ENCODE measurements around the gene SMCO4.

The SMCO4 gene

DNA sequence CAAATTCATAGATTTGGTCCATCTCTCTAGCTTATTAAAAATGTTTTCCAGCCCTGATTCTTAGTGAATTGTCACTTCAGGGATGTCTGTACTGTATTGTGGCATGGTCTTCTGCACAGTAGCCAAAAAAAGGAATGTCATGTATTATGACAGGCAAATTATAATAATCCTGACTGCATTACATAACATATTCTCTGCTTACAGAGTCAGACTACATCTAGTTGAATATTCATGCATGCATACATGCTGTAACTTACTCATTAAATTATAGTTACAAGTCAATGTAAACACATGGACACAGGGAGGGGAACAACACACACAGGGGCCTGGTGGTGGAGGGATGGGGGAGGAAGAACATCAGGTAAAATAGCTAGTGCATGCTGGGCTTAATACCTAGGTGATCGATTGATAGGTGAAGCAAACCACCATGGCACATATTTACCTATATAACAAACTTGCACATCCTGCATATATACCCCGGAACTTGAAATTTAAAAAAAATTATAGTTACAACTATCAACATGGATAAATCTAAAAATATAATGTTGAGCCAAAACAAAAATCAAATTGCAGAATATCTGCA is 31.5 kb upstream of the SMCO4 start:
- no peak overlapping the region for H3K27ac ChIP-seq (ENCODE audit: low read depth, low read length, severe bottlenecking)
- H3K4me3 ChIP-seq (ENCODE audit: extremely low read depth, insufficient read depth, low read length, poor library complexity, severe bottlenecking): no peak overlapping the region
- no peaks in the 10 kb centered on the region for H3K36me3 ChIP-seq (ENCODE audit: control insufficient read depth, insufficient read depth, low read length)
- no peaks in the 10 kb centered on the region for H3K4me1 ChIP-seq (ENCODE audit: control insufficient read depth, insufficient read depth, low read length, poor library complexity, severe bottlenecking)
- no CpG with 5 or more reads among the region's 2 CpGs for WGBS, 2 experiments (ENCODE audit: insufficient coverage in 2 of 2)
- H3K9me3 ChIP-seq (ENCODE audit: control insufficient read depth, low read length): no peaks in the 10 kb centered on the region

- H3K4me1 ChIP-seq (ENCODE audit: control insufficient read depth, insufficient read depth, low read length, poor library complexity, severe bottlenecking): no peaks in the 10 kb centered on the region
- H3K9me3 ChIP-seq (ENCODE audit: control insufficient read depth, low read length): no peaks in the 10 kb centered on the region
- no peaks in the 10 kb centered on the region for H3K36me3 ChIP-seq (ENCODE audit: control insufficient read depth, insufficient read depth, low read length)
- 100% methylated on average over 1 of the region's 1 CpG; no CpG with 5 or more reads in 1 of the 2 experiments for WGBS, 2 experiments (ENCODE audit: insufficient coverage in 2 of 2)
- H3K27ac ChIP-seq (ENCODE audit: low read depth, low read length, severe bottlenecking): no peak overlapping the region
- H3K4me3 ChIP-seq (ENCODE audit: extremely low read depth, insufficient read depth, low read length, poor library complexity, severe bottlenecking): no peak overlapping the region
These were observed 30.0 kb upstream of the SMCO4 start for GRCh38 chr11:93573184-93573583.

DNA sequence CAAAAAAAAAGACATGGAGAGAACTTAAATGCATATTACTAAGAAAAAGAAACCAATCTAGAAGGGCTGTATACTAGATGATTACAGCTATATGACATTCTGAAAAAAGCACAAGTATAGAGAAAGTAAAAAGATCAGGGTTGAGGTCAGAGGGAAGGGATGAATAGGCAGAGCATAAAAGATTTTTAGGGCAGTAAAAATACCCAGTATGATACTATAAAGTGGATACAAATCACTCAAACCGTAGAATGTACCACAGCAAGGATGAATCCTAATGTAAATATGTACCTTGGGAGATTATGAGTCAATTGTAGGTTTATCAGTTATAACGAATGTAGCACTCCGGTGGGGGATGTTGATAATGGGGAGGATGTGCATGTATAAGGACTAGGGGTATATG is 29.4 kb upstream of the SMCO4 start:
- no peak overlapping the region for H3K27ac ChIP-seq (ENCODE audit: low read depth, low read length, severe bottlenecking)
- 100% methylated on average over 1 of the region's 3 CpGs; no CpG with 5 or more reads in 1 of the 2 experiments for WGBS, 2 experiments (ENCODE audit: insufficient coverage in 2 of 2)
- H3K4me3 ChIP-seq (ENCODE audit: extremely low read depth, insufficient read depth, low read length, poor library complexity, severe bottlenecking): no peak overlapping the region

GRCh38 chr11:93572171-93572570 is 29.0 kb upstream of the SMCO4 start:
- WGBS, 2 experiments (ENCODE audit: insufficient coverage in 2 of 2): no CpG with 5 or more reads among the region's 1 CpG
- no peak overlapping the region for H3K4me3 ChIP-seq (ENCODE audit: extremely low read depth, insufficient read depth, low read length, poor library complexity, severe bottlenecking)
- H3K27ac ChIP-seq (ENCODE audit: low read depth, low read length, severe bottlenecking): no peak overlapping the region
- H3K36me3 ChIP-seq (ENCODE audit: control insufficient read depth, insufficient read depth, low read length): no peaks in the 10 kb centered on the region
- no peaks in the 10 kb centered on the region for H3K9me3 ChIP-seq (ENCODE audit: control insufficient read depth, low read length)
- no peaks in the 10 kb centered on the region for H3K4me1 ChIP-seq (ENCODE audit: control insufficient read depth, insufficient read depth, low read length, poor library complexity, severe bottlenecking)

More for the DNA sequence above, 29.4 kb upstream of the SMCO4 start:
- Histone ChIP-seq H3K9me3 (ENCODE audit: control insufficient read depth, low read length) (no peaks in the 10 kb centered on the region), H3K4me1 (ENCODE audit: control insufficient read depth, insufficient read depth, low read length, poor library complexity, severe bottlenecking) (no peaks in the 10 kb centered on the region), H3K36me3 (ENCODE audit: control insufficient read depth, insufficient read depth, low read length) (no peaks in the 10 kb centered on the region)

DNA sequence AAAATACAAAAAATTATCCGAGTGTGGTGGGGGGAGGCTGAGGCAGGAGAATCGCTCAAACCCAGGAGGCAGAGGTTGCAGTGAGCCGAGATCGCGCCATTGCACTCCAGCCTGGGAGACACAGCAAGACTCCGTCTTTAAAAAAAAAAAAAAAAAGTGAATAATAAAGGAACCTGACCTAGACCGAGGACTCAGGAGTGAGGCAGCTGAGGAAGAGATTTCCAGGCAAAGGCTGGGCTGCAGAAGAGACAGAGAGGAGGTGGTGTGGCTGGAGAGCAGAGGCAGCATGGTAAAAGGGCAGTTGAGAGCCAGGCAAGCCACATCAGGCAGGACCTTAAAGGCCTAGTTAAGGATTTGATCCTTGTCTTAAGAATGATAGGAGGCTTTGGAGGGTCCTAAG is 28.4 kb upstream of the SMCO4 start:
- no peaks in the 10 kb centered on the region for H3K36me3 ChIP-seq (ENCODE audit: control insufficient read depth, insufficient read depth, low read length)
- no peak overlapping the region for H3K4me3 ChIP-seq (ENCODE audit: extremely low read depth, insufficient read depth, low read length, poor library complexity, severe bottlenecking)
- no peaks in the 10 kb centered on the region for H3K9me3 ChIP-seq (ENCODE audit: control insufficient read depth, low read length)
- 20 to 77% methylated on average over 1 to 7 of the region's 7 CpGs for WGBS, 2 experiments (ENCODE audit: insufficient coverage in 2 of 2)
- no peak overlapping the region for H3K27ac ChIP-seq (ENCODE audit: low read depth, low read length, severe bottlenecking)
- H3K4me1 ChIP-seq (ENCODE audit: control insufficient read depth, insufficient read depth, low read length, poor library complexity, severe bottlenecking): no peaks in the 10 kb centered on the region

GRCh38 chr11:93570759-93571413 is 27.7 kb upstream of the SMCO4 start:
- H3K4me1 ChIP-seq (ENCODE audit: control insufficient read depth, insufficient read depth, low read length, poor library complexity, severe bottlenecking): no peaks in the 10 kb centered on the region
- no peak overlapping the region for H3K4me3 ChIP-seq (ENCODE audit: extremely low read depth, insufficient read depth, low read length, poor library complexity, severe bottlenecking)

GRCh38 chr11:93569496-93569895 is 26.3 kb upstream of the SMCO4 start:
- Histone ChIP-seq H3K4me1 (ENCODE audit: control insufficient read depth, insufficient read depth, low read length, poor library complexity, severe bottlenecking) (no peaks in the 10 kb centered on the region), H3K4me3 (ENCODE audit: extremely low read depth, insufficient read depth, low read length, poor library complexity, severe bottlenecking) (no peak overlapping the region), H3K36me3 (ENCODE audit: control insufficient read depth, insufficient read depth, low read length) (no peaks in the 10 kb centered on the region), H3K27ac (ENCODE audit: low read depth, low read length, severe bottlenecking) (no peak overlapping the region), H3K9me3 (ENCODE audit: control insufficient read depth, low read length) (no peaks in the 10 kb centered on the region)

More at GRCh38 chr11:93570759-93571413, 27.7 kb upstream of the SMCO4 start:
- Histone ChIP-seq H3K9me3 (ENCODE audit: control insufficient read depth, low read length) (no peaks in the 10 kb centered on the region), H3K27ac (ENCODE audit: low read depth, low read length, severe bottlenecking) (no peak overlapping the region), H3K36me3 (ENCODE audit: control insufficient read depth, insufficient read depth, low read length) (no peaks in the 10 kb centered on the region)
- 54 to 73% methylated on average over 3 to 5 of the region's 5 CpGs for WGBS, 2 experiments (ENCODE audit: insufficient coverage in 2 of 2)

GRCh38 chr11:93568726-93569125 is 25.5 kb upstream of the SMCO4 start:
- H3K27ac ChIP-seq (ENCODE audit: low read depth, low read length, severe bottlenecking): no peak overlapping the region
- H3K36me3 ChIP-seq (ENCODE audit: control insufficient read depth, insufficient read depth, low read length): no peaks in the 10 kb centered on the region
- H3K9me3 ChIP-seq (ENCODE audit: control insufficient read depth, low read length): no peaks in the 10 kb centered on the region
- H3K4me3 ChIP-seq (ENCODE audit: extremely low read depth, insufficient read depth, low read length, poor library complexity, severe bottlenecking): no peak overlapping the region
- H3K4me1 ChIP-seq (ENCODE audit: control insufficient read depth, insufficient read depth, low read length, poor library complexity, severe bottlenecking): no peaks in the 10 kb centered on the region
- WGBS, 2 experiments (ENCODE audit: insufficient coverage in 2 of 2): 91 to 93% methylated on average over 2 of the region's 2 CpGs

DNA sequence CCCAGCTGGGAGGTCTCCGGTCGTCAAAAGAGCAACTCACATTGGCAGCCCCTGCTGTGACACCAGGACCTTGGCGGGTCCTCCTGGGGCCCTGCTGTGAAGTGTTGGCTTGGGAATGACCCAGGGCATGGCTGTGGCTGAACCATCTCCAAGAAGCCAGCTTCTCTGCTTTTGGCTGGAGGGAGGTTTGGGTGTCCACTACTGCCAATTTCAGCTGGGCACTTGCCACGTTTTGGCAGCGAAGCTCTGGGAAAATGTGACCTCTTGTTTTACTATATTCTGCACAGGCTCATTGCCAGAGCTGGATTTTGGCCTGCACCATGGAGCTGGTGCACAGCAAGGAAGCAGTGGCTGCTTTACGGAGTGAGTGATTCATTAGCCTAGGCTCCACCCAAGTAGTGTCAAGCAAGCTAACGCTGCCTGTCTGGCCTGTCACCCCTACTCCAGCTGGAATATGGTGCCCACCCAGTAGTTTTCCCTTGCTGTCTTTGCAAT is 24.3 kb upstream of the SMCO4 start:
- Histone ChIP-seq H3K36me3 (ENCODE audit: control insufficient read depth, insufficient read depth, low read length) (no peaks in the 10 kb centered on the region), H3K9me3 (ENCODE audit: control insufficient read depth, low read length) (no peaks in the 10 kb centered on the region), H3K4me1 (ENCODE audit: control insufficient read depth, insufficient read depth, low read length, poor library complexity, severe bottlenecking) (no peaks in the 10 kb centered on the region), H3K4me3 (ENCODE audit: extremely low read depth, insufficient read depth, low read length, poor library complexity, severe bottlenecking) (no peak overlapping the region), H3K27ac (ENCODE audit: low read depth, low read length, severe bottlenecking) (no peak overlapping the region)
- 75 to 85% methylated on average over 6 to 7 of the region's 7 CpGs for WGBS, 2 experiments (ENCODE audit: insufficient coverage in 2 of 2)

GRCh38 chr11:93564895-93565294 is 21.7 kb upstream of the SMCO4 start:
- no peaks in the 10 kb centered on the region for H3K4me1 ChIP-seq (ENCODE audit: control insufficient read depth, insufficient read depth, low read length, poor library complexity, severe bottlenecking)
- H3K4me3 ChIP-seq (ENCODE audit: extremely low read depth, insufficient read depth, low read length, poor library complexity, severe bottlenecking): no peak overlapping the region
- no peaks in the 10 kb centered on the region for H3K9me3 ChIP-seq (ENCODE audit: control insufficient read depth, low read length)
- no peak overlapping the region for H3K27ac ChIP-seq (ENCODE audit: low read depth, low read length, severe bottlenecking)
- H3K36me3 ChIP-seq (ENCODE audit: control insufficient read depth, insufficient read depth, low read length): no peaks in the 10 kb centered on the region
- WGBS, 2 experiments (ENCODE audit: insufficient coverage in 2 of 2): 95 to 98% methylated on average over 3 of the region's 3 CpGs

DNA sequence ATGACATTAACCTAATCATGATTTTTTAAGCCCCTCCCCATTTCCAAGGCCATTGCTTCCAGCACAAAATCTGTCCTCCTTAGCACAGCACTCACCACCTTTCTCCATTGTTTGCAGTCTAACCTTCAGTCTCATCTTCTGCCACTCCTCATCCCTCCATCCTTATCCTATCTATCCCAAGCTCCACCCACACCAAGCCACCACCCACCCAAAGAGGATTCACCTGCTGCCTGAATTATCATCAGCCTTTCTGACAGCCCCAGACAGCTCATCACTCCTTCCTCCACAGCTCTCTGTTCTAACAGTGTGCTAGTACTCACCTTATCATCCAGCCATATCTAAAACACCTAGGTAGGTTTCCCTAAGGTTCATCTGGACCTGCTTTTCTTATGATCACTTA is 20.7 kb upstream of the SMCO4 start:
- H3K4me3 ChIP-seq (ENCODE audit: extremely low read depth, insufficient read depth, low read length, poor library complexity, severe bottlenecking): no peak overlapping the region
- no peaks in the 10 kb centered on the region for H3K9me3 ChIP-seq (ENCODE audit: control insufficient read depth, low read length)
- H3K4me1 ChIP-seq (ENCODE audit: control insufficient read depth, insufficient read depth, low read length, poor library complexity, severe bottlenecking): no peaks in the 10 kb centered on the region
- H3K36me3 ChIP-seq (ENCODE audit: control insufficient read depth, insufficient read depth, low read length): no peaks in the 10 kb centered on the region
- H3K27ac ChIP-seq (ENCODE audit: low read depth, low read length, severe bottlenecking): no peak overlapping the region

Data from mesodermal cell (in vitro differentiated cells).